Thymus (tissue), 11 donors: ENCODE data around the gene ZNF469. TPM values are rescaled to one million over a fixed set of nuclear protein-coding genes. Genes with fewer than 3 reads are reported as not detected.
A peak's percentile ranks its signal among the peaks of the same experiment; 100 is the strongest.

ENCODE experiments used
- DNase-seq, 9 donors: peaks; one replicate each; pipeline ENCODE4 v3.0.0-alpha.2; 2013; ENCODE audit warnings: low spot score in 9 of 9, low read depth in 6 of 9, missing footprints in 1 of 9
- H3K27ac ChIP-seq, 2 donors: one replicate each; pipeline ENCODE4 v1.5.1; 2013; ENCODE audit warnings: control low read depth in 1 of 2, low read depth in 1 of 2, low read length in 1 of 2, mild to moderate bottlenecking in 1 of 2, moderate library complexity in 1 of 2
- H3K27me3 ChIP-seq, 2 donors: one replicate each; pipeline ENCODE4 v1.5.1; 2013; ENCODE audit warnings: low read length in 1 of 2; ENCODE audit not compliant: control insufficient read depth in 2 of 2, insufficient read depth in 1 of 2
- H3K36me3 ChIP-seq, 2 donors: one replicate each; pipeline ENCODE4 v1.5.1; 2013; ENCODE audit warnings: low read length in 1 of 2, mild to moderate bottlenecking in 1 of 2, moderate library complexity in 1 of 2; ENCODE audit not compliant: control insufficient read depth in 2 of 2, insufficient read depth in 2 of 2
- H3K4me1 ChIP-seq, 2 donors: one replicate each; pipeline ENCODE4 v1.5.1; 2013; ENCODE audit warnings: low read length in 2 of 2; ENCODE audit not compliant: control insufficient read depth in 2 of 2, insufficient read depth in 2 of 2
- H3K4me3 ChIP-seq, 2 donors: one replicate each; pipeline ENCODE4 v1.5.1; 2013; ENCODE audit warnings: low read length in 2 of 2, control low read depth in 1 of 2, mild to moderate bottlenecking in 1 of 2
- H3K9me3 ChIP-seq, 2 donors: one replicate each; pipeline ENCODE4 v1.5.1; 2013; ENCODE audit warnings: low read length in 1 of 2, mild to moderate bottlenecking in 1 of 2; ENCODE audit not compliant: control insufficient read depth in 2 of 2, insufficient read depth in 1 of 2
- WGBS: extraction: QIAGEN DNeasy Blood & Tissue Kit; methylation state at CpG from one replicate; pipeline ENCODE4 v1.1.7; 2013; 5-methylcytosine and 5-hydroxymethylcytosine counted together
- polyA plus RNA-seq: library from polyadenylated mRNA; stranded (reverse); fragments of 200-250 nt; gene quantifications from one replicate; pipeline ENCODE4 v1.2.3, GENCODE V29; 2013
- total RNA-seq: library from RNA; stranded (reverse); fragments of 120-200 nt; gene quantifications from one replicate; pipeline ENCODE4 v1.2.4, GENCODE V29; 2013
- donor health status: healthy.

ZNF469 gene
- total and polyA plus RNA-seq, 2 donors, result 0.61 to 0.87 TPM

DNA sequence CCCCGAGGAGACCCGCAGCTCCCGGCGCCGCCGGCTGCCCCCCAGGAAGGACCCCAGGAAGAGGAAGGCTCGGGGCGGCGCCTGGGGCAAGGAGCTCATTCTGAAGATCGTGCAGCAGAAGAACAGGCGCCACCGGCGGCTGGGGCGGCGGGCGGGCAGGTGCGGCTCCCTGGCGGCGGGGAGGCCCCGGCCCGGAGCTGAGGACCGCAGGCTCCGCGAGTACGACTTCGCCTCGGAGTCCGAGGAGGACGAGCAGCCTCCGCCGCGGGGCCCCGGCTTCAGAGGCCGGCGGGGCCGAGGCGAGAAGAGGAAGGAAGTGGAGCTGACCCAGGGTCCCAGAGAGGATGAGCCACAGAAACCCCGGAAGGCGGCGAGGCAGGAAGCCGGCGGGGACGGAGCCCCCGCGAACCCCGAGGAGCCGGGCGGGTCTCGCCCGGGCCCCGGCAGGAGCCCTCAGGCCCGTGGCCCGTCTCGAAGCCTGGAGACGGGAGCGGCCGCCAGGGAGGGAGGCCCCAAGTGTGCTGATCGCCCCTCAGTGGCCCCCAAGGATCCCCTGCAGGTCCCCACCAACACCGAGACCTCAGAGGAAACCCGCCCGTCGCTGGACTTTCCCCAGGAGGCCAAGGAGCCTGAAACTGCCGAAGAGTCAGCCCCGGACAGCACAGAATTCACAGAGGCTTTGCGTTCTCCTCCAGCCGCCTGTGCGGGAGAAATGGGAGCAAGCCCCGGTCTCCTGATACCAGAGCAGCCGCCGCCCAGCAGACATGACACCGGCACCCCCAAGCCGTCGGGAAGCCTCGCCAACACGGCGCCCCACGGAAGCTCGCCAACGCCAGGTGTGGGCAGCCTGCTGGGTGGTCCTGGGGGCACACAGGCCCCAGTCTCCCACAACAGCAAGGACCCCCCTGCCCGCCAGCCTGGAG lies 48.0 kb downstream of the ZNF469 start:
- 16% methylated on average over 80 of the region's 80 CpGs for WGBS
- H3K4me3 ChIP-seq, result peak overlapping the region; percentile 34 to 66
- peaks cover 6 to 12% of the 10 kb centered on the region in 2 donors for H3K4me1 ChIP-seq
- peak overlapping the region in 1 of 2 donors; percentile 42 for H3K27ac ChIP-seq
- H3K36me3 ChIP-seq, result no peaks in the 10 kb centered on the region
- DNase-seq, result peak in 1 of 9 donors; percentile 56
- H3K9me3 ChIP-seq, result peaks cover 0 to 2% of the 10 kb centered on the region in 2 donors
- H3K27me3 ChIP-seq, result peaks cover 18 to 50% of the 10 kb centered on the region in 2 donors

GRCh38 chr16:88431651-88432050 lies 48.9 kb downstream of the ZNF469 start:
- H3K9me3 ChIP-seq, result peaks cover 0 to 2% of the 10 kb centered on the region in 2 donors
- H3K27me3 ChIP-seq, result peaks cover 18 to 52% of the 10 kb centered on the region in 2 donors
- H3K27ac ChIP-seq, result no peak overlapping the region
- DNase-seq, result no peak
- no peaks in the 10 kb centered on the region for H3K36me3 ChIP-seq
- peaks cover 6 to 12% of the 10 kb centered on the region in 2 donors for H3K4me1 ChIP-seq
- WGBS, result 93% methylated on average over 22 of the region's 22 CpGs
- no peak overlapping the region for H3K4me3 ChIP-seq

DNA sequence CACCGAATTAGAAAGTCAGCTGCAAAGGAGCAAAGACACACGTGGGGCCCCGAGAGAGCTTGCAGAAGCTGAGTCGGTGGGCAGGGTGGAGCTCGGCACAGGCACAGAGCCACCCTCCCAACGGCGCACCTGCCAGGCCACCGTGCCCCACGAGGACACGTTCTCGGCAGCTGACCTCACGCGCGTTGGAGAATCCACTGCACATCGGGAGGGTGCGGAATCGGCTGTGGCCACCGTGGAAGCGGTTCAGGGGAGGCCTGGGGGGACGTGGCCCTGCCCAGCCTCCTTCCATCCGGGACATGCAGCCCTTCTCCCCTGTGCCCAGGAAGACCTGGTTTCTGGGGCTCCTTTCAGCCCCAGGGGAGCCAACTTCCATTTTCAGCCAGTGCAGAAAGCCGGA lies 49.4 kb downstream of the ZNF469 start:
- peaks cover 6 to 12% of the 10 kb centered on the region in 2 donors for H3K4me1 ChIP-seq
- no peak overlapping the region for H3K27ac ChIP-seq
- 97% methylated on average over 22 of the region's 22 CpGs for WGBS
- no peak overlapping the region for H3K4me3 ChIP-seq
- H3K27me3 ChIP-seq, result peaks cover 18 to 52% of the 10 kb centered on the region in 2 donors
- DNase-seq, result no peak
- H3K36me3 ChIP-seq, result no peaks in the 10 kb centered on the region
- H3K9me3 ChIP-seq, result peaks cover 0 to 2% of the 10 kb centered on the region in 2 donors

Other genes with a start within 250 kb of the ZNF469 start
- 1.6 TPM for gene ZFPM1, start 70.3 kb downstream of the ZNF469 start, total RNA-seq
- 4.2 TPM for gene ZFPM1, start 70.3 kb downstream of the ZNF469 start, polyA plus RNA-seq
- gene ZC3H18, start 187.4 kb downstream of the ZNF469 start, total RNA-seq, result 11.2 TPM
- gene ZC3H18, start 187.4 kb downstream of the ZNF469 start, polyA plus RNA-seq, result 28.9 TPM